GM12865 (cell line): ENCODE results near the gene NOD1.
"Not testable (repeated sequence)": the region's sequence is repeated elsewhere in the genome, so short reads cannot be mapped to it uniquely, and the experiment has no call there.

Source experiments
- DNase-seq: peaks from one replicate; pipeline ENCODE4 v3.0.0; 2010; ENCODE audit warnings: low read depth
- H3K4me3 ChIP-seq: 2 replicates; pipeline ENCODE4 v1.5.1; 2011; ENCODE audit warnings: mild to moderate bottlenecking, low read depth, low read length, control low read depth
- TF ChIP-seq, protein P1 (sequence below): IDR thresholded peaks from 2 replicates; pipeline ENCODE4 v1.5.1; 2011; ENCODE audit warnings: low read length, control low read depth, low read depth, inconsistent platforms; ENCODE audit not compliant: insufficient read depth; ENCODE audit errors: missing control alignments

The NOD1 gene

DNA sequence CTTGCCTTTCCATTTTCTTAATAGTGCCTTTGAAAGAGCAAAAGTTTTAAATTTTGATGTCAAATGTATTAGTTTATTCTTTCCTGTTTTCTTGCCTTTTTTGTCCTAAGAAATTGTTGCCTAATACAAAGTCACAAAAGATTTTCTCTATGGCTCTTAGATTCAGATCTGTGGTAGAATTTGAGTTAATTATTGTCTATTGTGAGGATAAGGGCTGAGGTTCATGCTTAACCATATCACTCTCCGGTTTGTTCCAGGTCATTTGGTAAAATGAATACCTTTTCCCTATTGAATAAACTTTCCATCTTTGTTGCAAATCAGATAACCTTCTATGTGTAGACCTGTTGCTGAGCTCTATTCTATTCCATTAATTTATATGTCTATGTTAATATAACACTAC lies 96.0 kb downstream of the NOD1 start:
- no peak for DNase-seq
- TF ChIP-seq, protein P1, sequence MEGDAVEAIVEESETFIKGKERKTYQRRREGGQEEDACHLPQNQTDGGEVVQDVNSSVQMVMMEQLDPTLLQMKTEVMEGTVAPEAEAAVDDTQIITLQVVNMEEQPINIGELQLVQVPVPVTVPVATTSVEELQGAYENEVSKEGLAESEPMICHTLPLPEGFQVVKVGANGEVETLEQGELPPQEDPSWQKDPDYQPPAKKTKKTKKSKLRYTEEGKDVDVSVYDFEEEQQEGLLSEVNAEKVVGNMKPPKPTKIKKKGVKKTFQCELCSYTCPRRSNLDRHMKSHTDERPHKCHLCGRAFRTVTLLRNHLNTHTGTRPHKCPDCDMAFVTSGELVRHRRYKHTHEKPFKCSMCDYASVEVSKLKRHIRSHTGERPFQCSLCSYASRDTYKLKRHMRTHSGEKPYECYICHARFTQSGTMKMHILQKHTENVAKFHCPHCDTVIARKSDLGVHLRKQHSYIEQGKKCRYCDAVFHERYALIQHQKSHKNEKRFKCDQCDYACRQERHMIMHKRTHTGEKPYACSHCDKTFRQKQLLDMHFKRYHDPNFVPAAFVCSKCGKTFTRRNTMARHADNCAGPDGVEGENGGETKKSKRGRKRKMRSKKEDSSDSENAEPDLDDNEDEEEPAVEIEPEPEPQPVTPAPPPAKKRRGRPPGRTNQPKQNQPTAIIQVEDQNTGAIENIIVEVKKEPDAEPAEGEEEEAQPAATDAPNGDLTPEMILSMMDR = no peak
- H3K4me3 ChIP-seq = no peak overlapping the region

DNA sequence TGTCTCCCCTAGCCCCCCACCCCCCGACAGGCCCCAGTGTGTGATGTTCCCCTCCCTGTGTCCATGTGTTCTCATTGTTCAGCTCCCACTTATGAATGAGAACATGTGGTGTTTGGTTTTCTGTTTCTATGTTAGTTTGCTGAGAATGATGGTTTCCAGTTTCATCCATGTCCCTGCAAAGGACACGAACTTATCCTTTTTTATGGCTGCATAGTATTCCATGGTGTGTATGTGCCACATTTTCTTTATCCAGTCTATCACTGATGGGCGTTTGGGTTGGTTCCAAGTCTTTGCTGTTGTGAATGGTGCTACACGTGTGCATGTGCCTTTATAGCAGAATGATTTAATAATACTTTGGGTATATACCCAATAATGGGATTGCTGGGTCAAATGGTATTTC lies 97.8 kb downstream of the NOD1 start:
- not testable (repeated sequence) for DNase-seq

DNA sequence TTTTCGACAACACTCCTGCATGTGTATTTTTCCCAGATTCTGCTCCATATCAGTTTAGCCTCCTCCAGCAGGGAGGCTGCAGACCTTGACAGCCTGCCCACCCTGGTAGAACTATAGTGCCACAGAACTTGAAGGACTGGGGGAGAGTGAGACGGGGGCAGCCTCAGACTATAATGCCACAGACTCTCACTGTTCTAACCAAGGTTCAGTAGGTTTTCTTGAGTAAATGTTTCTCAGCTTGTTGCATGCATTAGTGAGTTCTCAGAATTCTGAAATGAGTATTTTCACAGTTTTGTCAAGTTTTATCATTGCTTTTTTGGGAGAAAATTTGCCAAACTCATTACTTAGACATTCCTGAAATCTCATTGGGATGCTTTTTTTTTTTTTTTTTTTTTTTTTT lies 98.3 kb downstream of the NOD1 start:
- no peak overlapping the region for H3K4me3 ChIP-seq
- TF ChIP-seq, protein P1 = no peak
- DNase-seq = no peak

More for the DNA sequence above, 97.8 kb downstream of the NOD1 start:
- H3K4me3 ChIP-seq = not testable (repeated sequence)

DNA sequence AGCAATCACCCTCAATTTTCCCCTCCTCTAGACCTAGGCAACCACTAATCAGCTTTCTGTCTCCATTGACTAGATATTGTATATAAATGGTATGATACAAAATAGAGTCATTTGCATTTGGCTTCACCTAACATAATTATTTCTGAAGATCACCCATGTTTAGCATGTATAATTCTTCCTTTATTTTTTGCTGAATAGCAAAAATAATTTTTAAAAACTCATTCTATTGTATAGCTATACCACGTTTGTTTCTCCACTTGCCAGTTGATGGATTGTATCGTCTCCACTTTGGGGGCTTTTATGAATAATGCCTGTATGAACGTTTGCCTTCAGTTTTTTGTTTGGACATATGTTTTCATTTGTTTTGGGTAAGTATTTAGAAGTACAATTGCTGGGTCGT lies 98.8 kb downstream of the NOD1 start:
- no peak for DNase-seq
- TF ChIP-seq, protein P1 = no peak
- no peak overlapping the region for H3K4me3 ChIP-seq

DNA sequence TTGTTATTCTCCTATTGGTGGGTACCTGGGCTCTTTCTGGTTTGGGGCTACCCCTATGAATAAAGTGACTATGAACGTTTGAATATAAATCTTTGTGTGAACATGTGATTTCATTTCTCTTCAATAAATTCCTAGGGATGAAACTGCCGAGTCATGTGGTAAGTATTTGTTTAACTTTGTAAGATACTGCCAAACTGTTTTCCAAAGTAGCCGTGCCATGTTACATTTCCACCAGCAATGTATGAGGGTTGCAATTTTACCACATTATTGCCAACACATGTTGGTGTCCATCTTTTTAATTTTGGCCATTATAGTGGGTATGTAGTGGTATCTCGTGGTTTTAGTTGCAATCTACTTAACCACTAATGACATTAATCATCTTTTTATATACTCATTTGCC lies 99.5 kb downstream of the NOD1 start:
- H3K4me3 ChIP-seq = no peak overlapping the region
- TF ChIP-seq, protein P1 = no peak
- DNase-seq = no peak

DNA sequence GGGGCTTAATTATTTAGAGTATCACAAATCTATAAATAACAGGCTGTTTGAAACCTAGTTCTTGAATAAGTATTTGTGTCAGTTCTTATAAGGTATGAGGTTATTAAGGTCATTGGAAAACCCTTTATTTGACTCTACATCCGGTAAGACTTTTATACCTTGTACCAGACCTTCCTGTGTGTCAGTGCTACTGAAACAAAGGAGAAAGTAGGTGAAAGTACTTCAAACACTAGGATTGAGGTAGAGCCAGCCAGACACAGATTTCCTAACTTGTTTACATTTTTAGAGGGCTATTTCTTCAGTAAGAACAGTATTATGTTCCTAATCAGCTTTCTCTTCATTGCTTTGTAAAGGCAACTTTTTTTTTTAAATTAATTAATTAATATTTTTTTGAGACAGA lies 100.3 kb downstream of the NOD1 start:
- TF ChIP-seq, protein P1 = no peak
- no peak for DNase-seq
- no peak overlapping the region for H3K4me3 ChIP-seq
